Pancreas (tissue), 10 donors: ENCODE data around the gene SMIM35. TPM values are rescaled to one million over a fixed set of nuclear protein-coding genes. Genes with fewer than 3 reads are reported as not detected.

Experiments used
- ATAC-seq, 4 donors: fragments of 200-7000 bp; cut with Tn5 transposase; one replicate each; pipeline versions ENCODE4 v1.8.0 to v1.9.1; 2020; ENCODE audit warnings: mild to moderate bottlenecking in 4 of 4, moderate library complexity in 4 of 4
- DNase-seq, 6 donors: peaks; one replicate each; pipeline ENCODE4 v3.0.0-alpha.2; 2020
- FAIRE-seq: peaks from 2 replicates; lab custom pipeline; 2012; peaks lifted over from hg19 to GRCh38; lab: Jason Lieb, UNC
- H3K27ac ChIP-seq, 4 donors: fragments of 200-600 bp; sonication (generic); 1 replicate in 3 of 4; 2 replicates in 1 of 4; pipeline versions ENCODE4 v1.5.0 to v1.8.0; 2020
- H3K27me3 ChIP-seq, 4 donors: fragments of 200-600 bp; one replicate each; pipeline ENCODE4 v1.8.0; 2021
- H3K36me3 ChIP-seq, 3 donors: fragments of 200-600 bp; sonication (generic) in 1 of 3; one replicate each; pipeline versions ENCODE4 v1.5.0 to v1.8.0; 2020 to 2021
- H3K4me1 ChIP-seq, 3 donors: fragments of 200-600 bp; one replicate each; pipeline ENCODE4 v1.8.0; 2021
- H3K4me3 ChIP-seq, 4 donors: fragments of 200-600 bp; sonication (generic) in 2 of 4; one replicate each; pipeline versions ENCODE4 v1.5.0 to v1.8.0; 2020 to 2021
- H3K9me3 ChIP-seq, 4 donors: fragments of 200-600 bp; one replicate each; pipeline ENCODE4 v1.8.0; 2021
- CTCF ChIP-seq, 4 donors: fragments of 200-600 bp; sonication (generic) in 3 of 4; IDR thresholded peaks; one replicate each; pipeline versions ENCODE4 v1.5.0 to v1.8.0; 2021; ENCODE audit warnings: antibody characterized with exemption in 4 of 4
- WGBS, 2 donors: extraction: QIAGEN DNeasy Blood & Tissue Kit; methylation state at CpG; one replicate each; pipeline ENCODE4 v1.1.7; 2013; 5-methylcytosine and 5-hydroxymethylcytosine counted together
- intact Hi-C, 3 donors: fragments of 100-400 bp; cut with DNase I; formaldehyde crosslinking; loops; one replicate each; pipeline versions ENCODE4 v1.11.1 to v1.14.2; 2022
- polyA plus RNA-seq, 2 donors: library from polyadenylated mRNA; stranded (reverse); fragments of 200-250 nt; gene quantifications; one replicate each; pipeline ENCODE4 v1.2.3, GENCODE V29; 2013
- total RNA-seq, 6 donors: library from RNA; stranded (reverse); fragmentation: NEBNext Ultra II Directional in 4 of 6; extraction: Animal tissue kit (Norgen Biotek cat#: 25700) in 4 of 6; gene quantifications; one replicate each; pipeline versions ENCODE4 v1.2.1 to v1.2.4, GENCODE V29; 2021 to 2023
- donor health status: healthy with polysubstance abuse.
- donor health status: DM: no; HTN: no; CAD: no; lungs with moderate emphysema.
- donor health status: DM: no; HTN: no; CAD: no.
- donor health status: control.
- donor health status: control.
- donor health status: Bipolar disorder and iron deficiency.
- donor health status: DM: yes; HTN: yes; CAD: no.
- donor health status: DM: no; HTN: no; CAD: no.
- donor health status: DM: no; HTN: no; CAD: no.
- donor health status: DM: yes; HTN: yes; CAD: no.

The SMIM35 gene
- total and polyA plus RNA-seq, 8 donors, result 0.02 TPM; not detected in 7

DNA sequence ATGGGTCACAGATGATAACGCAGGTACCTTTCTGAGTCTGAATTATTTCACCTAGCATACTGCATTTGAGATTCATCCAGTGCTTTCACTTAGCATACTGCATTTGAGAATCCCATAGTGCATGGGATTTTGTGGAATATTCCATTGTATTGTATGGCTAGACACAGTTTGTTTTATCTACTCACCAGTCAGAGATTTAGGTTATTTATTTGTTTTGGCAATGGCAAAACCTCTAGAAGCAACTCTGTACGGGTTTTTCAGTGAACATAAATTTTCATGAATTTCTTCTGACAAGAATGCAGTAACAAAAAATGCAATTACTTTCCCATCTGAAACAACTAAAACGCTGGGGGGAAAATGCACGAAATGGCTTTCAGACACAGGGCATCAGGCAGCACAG, 41.5 kb upstream of the SMIM35 start:
- 36 to 40% methylated on average over 4 of the region's 4 CpGs for WGBS, 2 donors
- H3K36me3 ChIP-seq, result no peaks in the 10 kb centered on the region
- H3K9me3 ChIP-seq, result no peaks in the 10 kb centered on the region
- ATAC-seq (no peak), FAIRE-seq (no peak), DNase-seq (no peak)
- H3K4me1 ChIP-seq, result peaks cover 0 to 5% (median 0%) of the 10 kb centered on the region in 3 donors
- no peaks in the 10 kb centered on the region for H3K27me3 ChIP-seq
- H3K4me3 ChIP-seq, result no peak overlapping the region
- intact Hi-C loops, result no loop called here
- H3K27ac ChIP-seq, result no peak overlapping the region
- no peak for TF ChIP-seq CTCF (IDR thresholded peaks at IDR 0.05)

DNA sequence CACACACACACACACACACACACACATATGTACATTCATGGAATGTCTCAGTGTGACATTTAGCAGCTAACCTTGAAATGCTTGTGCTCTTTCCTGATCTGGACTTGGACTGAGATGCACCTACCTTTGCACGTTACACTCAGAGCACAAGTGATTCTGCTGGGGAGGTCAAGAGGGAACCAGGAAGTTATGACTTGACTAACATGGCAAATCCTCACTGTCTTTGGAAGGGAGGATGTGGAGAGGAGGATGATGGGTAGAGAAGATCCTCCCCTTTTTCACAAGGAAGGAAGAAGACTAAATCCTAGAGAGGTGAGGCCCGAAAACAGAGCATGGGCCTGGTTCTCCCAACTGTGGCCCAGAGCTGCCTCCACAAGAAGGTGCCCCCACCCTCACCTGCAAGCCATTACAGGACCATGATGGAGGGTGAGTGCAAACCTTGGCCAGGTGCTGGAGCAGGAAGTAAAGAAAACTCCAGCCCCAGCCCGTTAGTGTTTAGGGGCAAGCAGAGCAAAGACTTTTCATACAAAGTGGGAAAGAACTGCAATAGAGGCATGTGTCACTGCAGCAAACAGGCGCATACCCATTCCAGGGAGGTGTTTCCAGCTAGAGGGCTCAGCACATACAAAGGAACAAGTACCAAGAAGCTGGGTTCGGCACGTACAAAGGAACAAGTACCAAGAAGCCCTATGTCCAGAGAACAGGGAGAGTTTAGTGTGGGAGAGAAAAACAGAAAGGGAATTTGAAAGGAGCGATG, 39.5 kb upstream of the SMIM35 start:
- intact Hi-C loops, result no loop called here
- H3K27ac ChIP-seq, result no peak overlapping the region
- 77 to 89% methylated on average over 7 of the region's 7 CpGs for WGBS, 2 donors
- no peaks in the 10 kb centered on the region for H3K9me3 ChIP-seq
- H3K4me3 ChIP-seq, result no peak overlapping the region
- no peak for TF ChIP-seq CTCF (IDR thresholded peaks at IDR 0.05)
- ATAC-seq (no peak), FAIRE-seq (no peak), DNase-seq (no peak)
- no peaks in the 10 kb centered on the region for H3K4me1 ChIP-seq
- H3K27me3 ChIP-seq, result no peaks in the 10 kb centered on the region
- no peaks in the 10 kb centered on the region for H3K36me3 ChIP-seq

DNA sequence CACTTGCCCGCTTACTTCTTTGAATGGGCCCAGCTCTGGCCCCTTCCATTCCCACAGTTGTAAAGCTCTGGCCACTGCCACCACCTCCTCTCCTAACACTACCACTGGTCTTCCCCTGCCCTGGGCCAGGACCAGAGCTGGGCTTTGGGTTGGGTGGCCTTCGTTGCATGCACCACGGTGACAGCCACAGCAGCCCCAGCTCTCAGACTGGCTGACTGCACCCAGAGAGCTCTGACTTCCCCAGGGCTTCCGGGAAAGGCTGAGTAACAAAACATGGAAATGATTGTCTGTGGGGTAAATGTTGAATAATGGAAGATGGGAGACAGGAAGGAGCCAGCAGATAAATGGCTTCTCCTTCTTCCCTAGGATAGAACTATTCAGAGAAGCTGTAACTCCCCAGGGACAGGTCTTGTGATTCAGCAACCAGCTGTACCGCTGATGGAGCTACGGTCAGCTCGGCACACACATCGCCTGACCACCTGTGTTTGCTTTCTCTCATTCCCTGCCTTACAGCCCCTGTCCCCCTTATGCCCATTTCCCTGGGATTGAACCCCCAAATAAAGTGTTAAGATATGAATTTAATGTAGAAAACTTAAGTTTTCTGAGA, 38.3 kb upstream of the SMIM35 start:
- Histone ChIP-seq H3K4me3 (no peak overlapping the region), H3K36me3 (no peaks in the 10 kb centered on the region), H3K4me1 (no peaks in the 10 kb centered on the region), H3K27ac (no peak overlapping the region), H3K9me3 (no peaks in the 10 kb centered on the region), H3K27me3 (no peaks in the 10 kb centered on the region)
- 74 to 79% methylated on average over 8 of the region's 8 CpGs for WGBS, 2 donors
- intact Hi-C loops, result no loop called here
- TF ChIP-seq CTCF (IDR thresholded peaks at IDR 0.05), result no peak
- FAIRE-seq, result no peak
- ATAC-seq, result no peak
- DNase-seq, result no peak

GRCh38 chr11:118120793-118121192, 34.0 kb upstream of the SMIM35 start:
- no peaks in the 10 kb centered on the region for H3K4me1 ChIP-seq
- WGBS, 2 donors, result 86 to 93% methylated on average over 1 of the region's 1 CpG
- ATAC-seq (no peak), FAIRE-seq (no peak), DNase-seq (no peak)
- intact Hi-C loops, result no loop called here
- no peak overlapping the region for H3K4me3 ChIP-seq
- H3K36me3 ChIP-seq, result no peaks in the 10 kb centered on the region
- H3K9me3 ChIP-seq, result no peaks in the 10 kb centered on the region
- H3K27ac ChIP-seq, result no peak overlapping the region
- no peaks in the 10 kb centered on the region for H3K27me3 ChIP-seq
- TF ChIP-seq CTCF (IDR thresholded peaks at IDR 0.05), result no peak
